Measurements from ENCODE around the gene REXO5. TPM values are rescaled to one million over a fixed set of nuclear protein-coding genes. Genes with fewer than 3 reads are reported as not detected.

REXO5 gene
- polyA plus RNA-seq, 1 donor: 6.7 TPM

DNA sequence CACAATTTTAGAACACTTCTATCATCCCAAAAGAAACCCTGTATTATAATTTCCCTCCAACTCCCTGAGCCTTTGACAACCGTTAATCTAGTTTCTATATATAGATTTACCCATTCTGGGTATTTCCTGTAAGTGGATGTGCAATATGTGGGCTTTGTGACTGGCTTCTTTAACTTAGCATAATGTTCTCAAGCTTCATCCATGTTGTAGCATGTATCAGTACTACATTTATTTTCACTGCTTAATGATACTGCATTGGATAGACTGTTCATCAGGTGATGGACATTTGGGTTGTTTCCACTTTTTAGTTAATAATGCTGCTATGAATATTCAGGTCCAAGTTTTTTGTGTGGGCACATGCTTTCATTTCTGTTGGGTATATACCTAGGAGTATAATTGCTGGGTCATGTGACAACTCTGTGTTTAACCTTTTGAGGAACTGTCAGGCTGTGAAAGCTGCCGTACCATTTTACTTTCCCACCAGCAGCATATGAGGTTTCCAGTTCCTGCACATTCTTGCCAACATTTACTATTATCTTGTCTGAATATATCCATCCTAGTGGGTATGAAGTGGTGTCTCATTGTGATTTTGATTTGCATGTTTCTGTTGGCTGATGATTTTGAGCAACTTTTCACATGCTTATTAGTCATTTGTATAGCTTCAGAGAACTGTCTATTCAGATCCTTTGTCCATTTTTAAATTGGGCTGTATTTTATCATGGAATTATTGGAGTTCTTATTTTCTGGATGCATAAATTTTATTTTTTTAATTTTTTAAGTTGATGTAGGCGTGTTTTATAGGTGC lies 16.4 kb downstream of the REXO5 start:
- 92% methylated on average over 2 of the region's 3 CpGs for WGBS (ENCODE audit: insufficient coverage, low lambda C conversion rate)
- H3K27ac ChIP-seq (ENCODE audit: low read length): no peak overlapping the region
- DNase-seq: no peak
- no peaks in the 10 kb centered on the region for H3K27me3 ChIP-seq (ENCODE audit: control insufficient read depth, insufficient read depth, low read length)
- peaks cover 10% of the 10 kb centered on the region for H3K36me3 ChIP-seq (ENCODE audit: control insufficient read depth, insufficient read depth, low read length)
- H3K4me1 ChIP-seq (ENCODE audit: control insufficient read depth, insufficient read depth, low read length): peaks cover 8% of the 10 kb centered on the region
- no peak overlapping the region for H3K4me3 ChIP-seq (ENCODE audit: low read length)
- no peaks in the 10 kb centered on the region for H3K9me3 ChIP-seq (ENCODE audit: control insufficient read depth, low read depth, low read length)

DNA sequence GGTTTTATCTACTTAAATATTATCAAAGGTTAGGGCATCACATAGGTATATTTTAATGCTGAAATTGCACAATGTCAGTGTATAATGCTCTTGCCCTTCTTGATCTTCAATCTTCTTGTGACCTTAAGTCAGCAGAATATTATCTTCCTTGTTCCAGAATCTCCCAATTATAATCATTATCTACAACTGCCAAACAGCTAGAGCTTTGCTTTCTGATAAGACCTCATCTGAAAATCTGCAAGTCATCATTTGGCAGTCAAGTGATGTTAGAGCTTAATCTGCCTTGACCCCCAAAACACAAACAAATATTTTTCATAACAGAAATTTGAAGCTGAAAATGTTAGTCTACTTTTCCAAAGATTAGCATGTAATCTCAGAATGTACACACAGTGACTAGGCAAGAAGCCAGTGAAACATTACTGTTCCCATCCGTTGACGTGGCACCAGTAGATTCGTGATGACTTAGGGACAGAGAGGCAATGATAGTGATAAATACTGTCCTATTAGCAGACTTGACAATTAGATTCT lies 19.8 kb downstream of the REXO5 start:
- H3K4me1 ChIP-seq (ENCODE audit: control insufficient read depth, insufficient read depth, low read length): peaks cover 8% of the 10 kb centered on the region
- peak overlapping the region; percentile 58 for H3K27ac ChIP-seq (ENCODE audit: low read length)
- WGBS (ENCODE audit: insufficient coverage, low lambda C conversion rate): no CpG with 5 or more reads among the region's 3 CpGs
- H3K27me3 ChIP-seq (ENCODE audit: control insufficient read depth, insufficient read depth, low read length): no peaks in the 10 kb centered on the region
- H3K36me3 ChIP-seq (ENCODE audit: control insufficient read depth, insufficient read depth, low read length): peaks cover 14% of the 10 kb centered on the region
- peak; percentile 35 to 41 for DNase-seq
- no peak overlapping the region for H3K4me3 ChIP-seq (ENCODE audit: low read length)
- H3K9me3 ChIP-seq (ENCODE audit: control insufficient read depth, low read depth, low read length): no peaks in the 10 kb centered on the region

DNA sequence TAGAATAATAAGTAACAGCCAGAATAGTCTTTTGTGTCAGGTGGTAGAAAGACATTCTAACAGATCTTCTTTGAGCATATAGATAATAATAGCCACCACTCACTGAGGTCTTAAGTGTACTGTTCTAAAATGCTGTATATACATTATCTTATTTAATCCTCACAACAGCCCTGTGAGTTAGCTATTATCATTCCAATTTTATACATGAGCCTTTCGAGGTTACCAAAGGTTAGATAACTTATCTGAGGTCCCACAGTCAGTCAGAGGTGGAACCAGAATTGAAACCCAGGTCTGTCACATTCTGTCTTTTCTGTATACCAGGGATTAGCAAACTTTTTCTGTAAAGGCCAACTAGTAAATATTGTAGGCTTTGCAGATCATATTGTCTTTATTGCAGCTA lies 23.2 kb downstream of the REXO5 start:
- Histone ChIP-seq H3K9me3 (ENCODE audit: control insufficient read depth, low read depth, low read length) (peaks cover 4% of the 10 kb centered on the region), H3K4me3 (ENCODE audit: low read length) (no peak overlapping the region)

DNA sequence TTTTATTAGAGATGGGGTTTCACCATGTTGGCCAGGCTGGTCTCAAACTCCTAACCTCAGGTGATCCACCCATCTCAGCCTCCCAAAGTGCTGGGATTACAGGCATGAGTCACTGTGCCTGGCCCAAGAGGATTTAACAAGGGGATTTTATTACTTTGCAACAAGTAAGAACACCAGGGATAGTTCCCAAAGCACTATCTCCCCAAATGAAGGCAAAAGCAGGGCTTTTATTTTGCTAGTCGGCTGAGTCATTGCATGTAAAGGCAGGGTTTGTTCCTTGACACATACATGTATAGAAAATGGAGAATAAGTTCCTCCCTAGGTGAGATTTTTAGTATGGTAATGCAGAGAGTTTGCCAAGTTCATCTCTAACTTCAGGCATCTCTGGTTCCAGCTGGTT lies 24.0 kb downstream of the REXO5 start:
- no CpG with 5 or more reads among the region's 1 CpG for WGBS (ENCODE audit: insufficient coverage, low lambda C conversion rate)
- H3K4me3 ChIP-seq (ENCODE audit: low read length): no peak overlapping the region
- H3K9me3 ChIP-seq (ENCODE audit: control insufficient read depth, low read depth, low read length): peaks cover 4% of the 10 kb centered on the region
- H3K27ac ChIP-seq (ENCODE audit: low read length): no peak overlapping the region
- H3K36me3 ChIP-seq (ENCODE audit: control insufficient read depth, insufficient read depth, low read length): peaks cover 28% of the 10 kb centered on the region
- no peaks in the 10 kb centered on the region for H3K27me3 ChIP-seq (ENCODE audit: control insufficient read depth, insufficient read depth, low read length)
- peaks cover 4% of the 10 kb centered on the region for H3K4me1 ChIP-seq (ENCODE audit: control insufficient read depth, insufficient read depth, low read length)
- no peak for DNase-seq

More for the DNA sequence above, 23.2 kb downstream of the REXO5 start:
- no peak overlapping the region for H3K27ac ChIP-seq (ENCODE audit: low read length)
- no peaks in the 10 kb centered on the region for H3K27me3 ChIP-seq (ENCODE audit: control insufficient read depth, insufficient read depth, low read length)
- H3K4me1 ChIP-seq (ENCODE audit: control insufficient read depth, insufficient read depth, low read length): peaks cover 8% of the 10 kb centered on the region
- no peak for DNase-seq
- WGBS (ENCODE audit: insufficient coverage, low lambda C conversion rate): 100% methylated on average over 1 of the region's 1 CpG
- H3K36me3 ChIP-seq (ENCODE audit: control insufficient read depth, insufficient read depth, low read length): peaks cover 25% of the 10 kb centered on the region

DNA sequence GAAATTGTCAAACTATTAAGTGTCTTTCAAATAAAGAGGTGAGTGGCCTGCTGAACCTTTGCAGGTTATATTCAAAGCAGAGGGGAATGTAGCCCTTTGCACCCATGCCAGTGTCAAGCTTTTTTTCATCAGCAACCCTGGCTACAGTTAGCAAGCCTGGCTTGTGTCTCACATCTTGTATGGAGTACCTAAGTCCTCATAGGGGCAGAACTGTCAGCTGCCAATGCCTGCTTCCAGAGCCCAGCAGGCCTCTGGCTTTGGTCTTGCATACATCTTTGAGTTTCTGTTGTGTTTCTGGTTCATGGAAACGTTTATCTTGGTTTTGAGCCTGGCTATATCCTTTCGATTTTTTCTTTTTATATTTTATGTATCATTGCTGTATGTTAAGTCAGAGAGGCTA lies 26.8 kb downstream of the REXO5 start:
- H3K27me3 ChIP-seq (ENCODE audit: control insufficient read depth, insufficient read depth, low read length): no peaks in the 10 kb centered on the region
- no peaks in the 10 kb centered on the region for H3K4me1 ChIP-seq (ENCODE audit: control insufficient read depth, insufficient read depth, low read length)
- H3K9me3 ChIP-seq (ENCODE audit: control insufficient read depth, low read depth, low read length): peaks cover 7% of the 10 kb centered on the region
- no CpG with 5 or more reads among the region's 2 CpGs for WGBS (ENCODE audit: insufficient coverage, low lambda C conversion rate)
- H3K36me3 ChIP-seq (ENCODE audit: control insufficient read depth, insufficient read depth, low read length): peaks cover 28% of the 10 kb centered on the region
- no peak for DNase-seq
- no peak overlapping the region for H3K27ac ChIP-seq (ENCODE audit: low read length)
- H3K4me3 ChIP-seq (ENCODE audit: low read length): no peak overlapping the region

DNA sequence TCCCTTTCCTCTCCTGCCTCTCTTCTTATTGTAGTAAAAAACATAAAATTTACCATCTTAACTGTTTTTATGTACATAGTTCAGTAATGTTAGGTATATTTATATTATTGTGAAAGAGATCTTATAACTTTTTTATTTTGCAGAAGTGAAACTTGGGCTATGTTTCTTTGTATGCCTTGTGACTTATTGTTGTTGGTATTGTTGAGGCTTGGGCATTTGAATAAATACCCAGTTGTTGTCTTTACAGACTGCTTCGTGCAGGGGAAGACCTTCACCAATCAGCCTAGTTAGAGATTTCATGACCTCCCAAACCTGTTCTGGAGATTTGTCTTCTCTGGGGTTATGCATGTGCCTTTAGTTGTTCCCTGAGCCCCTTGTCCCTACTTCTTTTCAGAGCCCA lies 31.9 kb downstream of the REXO5 start:
- Histone ChIP-seq H3K27ac (ENCODE audit: low read length) (no peak overlapping the region), H3K4me3 (ENCODE audit: low read length) (no peak overlapping the region), H3K4me1 (ENCODE audit: control insufficient read depth, insufficient read depth, low read length) (no peaks in the 10 kb centered on the region), H3K9me3 (ENCODE audit: control insufficient read depth, low read depth, low read length) (peaks cover 7% of the 10 kb centered on the region), H3K27me3 (ENCODE audit: control insufficient read depth, insufficient read depth, low read length) (no peaks in the 10 kb centered on the region), H3K36me3 (ENCODE audit: control insufficient read depth, insufficient read depth, low read length) (peaks cover 28% of the 10 kb centered on the region)
- DNase-seq: no peak
- no CpG with 5 or more reads among the region's 1 CpG for WGBS (ENCODE audit: insufficient coverage, low lambda C conversion rate)

DNA sequence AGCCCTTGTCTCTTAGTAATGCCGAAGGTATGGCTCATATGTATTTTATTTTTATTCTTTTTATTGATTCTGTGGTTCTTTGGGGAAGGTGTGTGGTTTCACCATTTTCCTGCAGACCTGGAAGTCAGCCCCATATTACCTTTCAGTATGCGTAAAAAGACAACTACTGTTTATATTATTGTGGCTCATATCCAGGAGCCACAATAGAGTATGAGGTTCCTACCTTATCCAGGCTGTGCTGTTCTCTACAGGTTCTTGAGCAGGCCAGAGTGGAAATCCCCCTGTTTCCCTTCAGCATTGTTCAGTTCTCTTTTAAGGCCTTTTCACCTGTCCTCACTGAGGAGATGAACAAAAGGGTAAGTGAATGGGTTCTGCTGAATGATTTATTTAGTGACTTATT lies 33.2 kb downstream of the REXO5 start:
- no peaks in the 10 kb centered on the region for H3K27me3 ChIP-seq (ENCODE audit: control insufficient read depth, insufficient read depth, low read length)
- no peaks in the 10 kb centered on the region for H3K4me1 ChIP-seq (ENCODE audit: control insufficient read depth, insufficient read depth, low read length)
- no peak overlapping the region for H3K4me3 ChIP-seq (ENCODE audit: low read length)
- WGBS (ENCODE audit: insufficient coverage, low lambda C conversion rate): no CpG with 5 or more reads among the region's 2 CpGs
- H3K27ac ChIP-seq (ENCODE audit: low read length): no peak overlapping the region
- H3K36me3 ChIP-seq (ENCODE audit: control insufficient read depth, insufficient read depth, low read length): peaks cover 27% of the 10 kb centered on the region
- H3K9me3 ChIP-seq (ENCODE audit: control insufficient read depth, low read depth, low read length): peaks cover 4% of the 10 kb centered on the region
- no peak for DNase-seq

DNA sequence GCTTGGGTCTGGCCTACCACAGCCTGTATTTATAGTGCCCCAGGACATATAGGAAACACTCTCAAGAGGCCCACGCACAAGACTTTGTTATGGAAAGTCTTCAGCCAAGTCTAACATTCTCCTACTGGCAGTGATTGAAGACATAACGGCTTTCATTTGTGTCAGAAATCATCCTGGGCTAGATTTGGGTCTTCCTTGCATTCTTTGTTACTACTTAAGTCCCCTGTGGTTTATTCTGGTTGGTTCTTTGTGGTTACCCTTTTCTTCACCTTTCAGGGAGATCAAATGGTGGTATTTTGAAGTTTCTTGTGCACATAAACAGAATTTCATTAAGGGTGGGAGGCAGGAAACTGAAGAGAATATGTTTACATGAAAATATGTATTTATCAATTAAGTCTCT lies 37.7 kb downstream of the REXO5 start:
- H3K4me1 ChIP-seq (ENCODE audit: control insufficient read depth, insufficient read depth, low read length): peaks cover 21% of the 10 kb centered on the region
- H3K27me3 ChIP-seq (ENCODE audit: control insufficient read depth, insufficient read depth, low read length): no peaks in the 10 kb centered on the region
- no CpG with 5 or more reads among the region's 2 CpGs for WGBS (ENCODE audit: insufficient coverage, low lambda C conversion rate)
- H3K9me3 ChIP-seq (ENCODE audit: control insufficient read depth, low read depth, low read length): no peaks in the 10 kb centered on the region
- H3K27ac ChIP-seq (ENCODE audit: low read length): no peak overlapping the region
- DNase-seq: no peak
- H3K36me3 ChIP-seq (ENCODE audit: control insufficient read depth, insufficient read depth, low read length): peaks cover 27% of the 10 kb centered on the region
- no peak overlapping the region for H3K4me3 ChIP-seq (ENCODE audit: low read length)

DNA sequence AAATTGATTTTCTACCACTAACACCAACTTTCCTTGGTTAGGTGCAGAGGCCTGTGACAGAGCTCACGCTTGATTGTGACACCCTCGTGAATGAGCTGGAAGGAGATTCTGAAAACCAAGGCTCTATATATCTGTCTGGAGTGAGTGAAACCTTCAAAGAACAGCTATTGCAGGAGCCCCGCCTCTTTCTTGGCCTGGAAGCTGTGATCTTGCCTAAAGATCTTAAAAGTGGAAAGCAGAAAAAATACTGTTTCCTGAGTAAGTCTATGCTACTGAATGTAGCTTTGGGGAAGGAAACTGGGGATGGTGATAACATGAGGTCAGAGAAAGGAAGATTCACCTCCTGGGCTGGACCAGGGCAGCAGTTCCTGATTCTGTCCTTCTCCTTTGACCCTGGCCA lies 38.3 kb downstream of the REXO5 start:
- Histone ChIP-seq H3K9me3 (ENCODE audit: control insufficient read depth, low read depth, low read length) (no peaks in the 10 kb centered on the region), H3K27ac (ENCODE audit: low read length) (no peak overlapping the region), H3K4me1 (ENCODE audit: control insufficient read depth, insufficient read depth, low read length) (peaks cover 21% of the 10 kb centered on the region), H3K27me3 (ENCODE audit: control insufficient read depth, insufficient read depth, low read length) (no peaks in the 10 kb centered on the region), H3K4me3 (ENCODE audit: low read length) (no peak overlapping the region), H3K36me3 (ENCODE audit: control insufficient read depth, insufficient read depth, low read length) (peaks cover 25% of the 10 kb centered on the region)
- no peak for DNase-seq
- no CpG with 5 or more reads among the region's 3 CpGs for WGBS (ENCODE audit: insufficient coverage, low lambda C conversion rate)

DNA sequence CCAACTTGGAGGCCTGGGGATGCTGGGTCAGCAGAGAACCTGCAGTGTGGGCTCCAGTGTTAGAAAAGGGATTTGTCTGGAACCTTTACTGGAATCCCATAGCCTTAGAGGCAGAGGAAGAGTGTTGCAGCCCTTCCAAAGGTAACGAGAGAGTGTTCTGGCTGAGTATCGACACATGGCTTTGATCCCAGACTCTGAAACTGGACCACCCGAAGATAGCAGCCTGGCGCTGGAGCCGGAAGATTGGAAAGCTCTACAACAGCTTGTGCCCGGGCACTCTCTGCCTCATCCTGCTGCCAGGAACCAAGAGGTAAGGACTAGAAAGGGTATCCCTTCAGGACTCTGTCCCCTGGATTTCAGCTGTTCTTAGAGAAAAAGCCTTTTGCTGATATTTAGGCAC lies 39.7 kb downstream of the REXO5 start:
- Histone ChIP-seq H3K27me3 (ENCODE audit: control insufficient read depth, insufficient read depth, low read length) (no peaks in the 10 kb centered on the region), H3K9me3 (ENCODE audit: control insufficient read depth, low read depth, low read length) (no peaks in the 10 kb centered on the region), H3K27ac (ENCODE audit: low read length) (peak overlapping the region; percentile 32), H3K36me3 (ENCODE audit: control insufficient read depth, insufficient read depth, low read length) (peaks cover 20% of the 10 kb centered on the region), H3K4me3 (ENCODE audit: low read length) (no peak overlapping the region), H3K4me1 (ENCODE audit: control insufficient read depth, insufficient read depth, low read length) (peaks cover 21% of the 10 kb centered on the region)
- no CpG with 5 or more reads among the region's 6 CpGs for WGBS (ENCODE audit: insufficient coverage, low lambda C conversion rate)
- no peak for DNase-seq

DNA sequence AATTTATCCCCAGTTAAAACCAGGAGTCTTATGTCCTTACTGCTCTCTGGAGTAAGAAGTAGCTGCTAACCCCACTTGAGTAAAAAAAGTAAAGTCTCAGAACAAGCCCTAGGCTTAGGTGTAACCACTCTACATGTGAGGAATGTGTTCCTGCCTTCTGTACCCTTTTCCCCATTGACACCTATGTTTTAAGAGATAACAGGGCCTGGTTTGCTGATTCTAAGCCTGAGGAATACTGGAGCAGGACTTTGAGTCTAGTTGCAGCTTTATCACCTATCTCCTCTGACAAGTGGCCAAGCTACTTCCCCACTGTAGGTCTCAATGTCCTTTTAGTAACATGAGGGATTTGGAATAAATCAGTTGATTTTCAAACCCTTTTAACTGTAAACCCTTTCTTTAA lies 40.2 kb downstream of the REXO5 start:
- no peak overlapping the region for H3K4me3 ChIP-seq (ENCODE audit: low read length)
- H3K4me1 ChIP-seq (ENCODE audit: control insufficient read depth, insufficient read depth, low read length): peaks cover 22% of the 10 kb centered on the region
- H3K36me3 ChIP-seq (ENCODE audit: control insufficient read depth, insufficient read depth, low read length): peaks cover 20% of the 10 kb centered on the region
- no peaks in the 10 kb centered on the region for H3K27me3 ChIP-seq (ENCODE audit: control insufficient read depth, insufficient read depth, low read length)
- H3K27ac ChIP-seq (ENCODE audit: low read length): peak overlapping the region; percentile 32
- DNase-seq: peak; percentile 26 to 58
- no peaks in the 10 kb centered on the region for H3K9me3 ChIP-seq (ENCODE audit: control insufficient read depth, low read depth, low read length)

All from large intestine (tissue), 3 donors.